Upper lobe of right lung (tissue), 1 donor: ENCODE measurements around the gene HS6ST2. TPM values are rescaled to one million over a fixed set of nuclear protein-coding genes. Genes with fewer than 3 reads are reported as not detected.

Experiments
- ATAC-seq: fragments of 200-7000 bp; cut with Tn5 transposase; one replicate; pipeline ENCODE4 v1.9.1; 2020; ENCODE audit warnings: mild to moderate bottlenecking, moderate library complexity
- DNase-seq: peaks from one replicate; pipeline ENCODE4 v3.0.0-alpha.2; 2020
- H3K27ac ChIP-seq: fragments of 200-600 bp; one replicate; pipeline ENCODE4 v1.8.0; 2022
- H3K27me3 ChIP-seq: fragments of 200-600 bp; one replicate; pipeline ENCODE4 v1.8.0; 2022; ENCODE audit warnings: mild to moderate bottlenecking
- H3K36me3 ChIP-seq: fragments of 200-600 bp; one replicate; pipeline ENCODE4 v1.8.0; 2022
- H3K4me1 ChIP-seq: fragments of 200-600 bp; one replicate; pipeline ENCODE4 v1.8.0; 2022
- H3K4me3 ChIP-seq: fragments of 200-600 bp; one replicate; pipeline ENCODE4 v1.8.0; 2022; ENCODE audit warnings: mild to moderate bottlenecking
- H3K9me3 ChIP-seq: fragments of 200-600 bp; one replicate; pipeline ENCODE4 v1.8.0; 2022
- intact Hi-C: fragments of 100-400 bp; cut with DNase I; formaldehyde crosslinking; loops from one replicate; pipeline ENCODE4 v1.11.0; 2022
- long read RNA-seq: library from polyadenylated mRNA; unstranded; transcript quantifications from one replicate; pipeline ENCODE4 v2.0.0, GENCODE V29; 2021
- total RNA-seq: library from RNA; stranded (reverse); fragmentation: NEBNext Ultra II Directional; extraction: Animal tissue kit (Norgen Biotek cat#: 25700); gene quantifications from one replicate; pipeline ENCODE4 v1.2.1, GENCODE V29; 2021
- TF ChIP-seq, protein P1 (sequence below): fragments of 200-600 bp; IDR thresholded peaks from one replicate; pipeline ENCODE4 v1.8.0; 2022; ENCODE audit warnings: antibody characterized with exemption
- donor health status: DM: no; HTN: yes; CAD: no; lungs with severe emphysema.

Gene HS6ST2
- total RNA-seq, result 0.87 TPM
- long read RNA-seq, result 0 reads

DNA sequence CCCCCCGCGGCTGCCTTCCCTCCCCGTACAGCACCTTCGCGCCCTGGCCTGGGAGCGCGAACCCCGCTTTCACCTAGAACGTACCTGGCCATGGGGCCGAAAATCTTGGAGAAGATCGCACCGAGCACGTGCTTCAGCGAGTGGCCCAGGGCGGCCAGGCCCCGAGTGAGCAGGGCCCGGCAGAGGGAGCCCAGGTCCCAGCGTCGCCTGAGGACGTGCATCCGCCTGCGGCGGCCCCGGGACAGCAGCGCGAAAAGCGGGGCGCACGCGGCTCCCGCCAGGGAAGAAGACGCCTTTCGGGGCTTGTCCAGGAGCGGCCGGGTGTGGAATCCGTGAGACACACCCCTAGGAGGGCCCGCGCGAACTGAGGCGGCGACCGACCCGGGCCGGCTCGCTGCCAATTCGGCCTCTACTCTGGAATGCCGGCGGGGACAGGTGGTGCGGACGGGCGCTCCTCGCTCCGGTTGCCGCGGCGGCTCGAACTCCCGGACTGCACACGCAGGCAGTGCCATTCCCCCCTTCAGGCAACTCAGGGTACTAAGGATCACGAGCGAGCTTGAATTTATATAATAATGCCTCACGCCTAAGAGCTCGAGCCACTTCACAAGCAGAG, at the start of gene HS6ST2:
HS6ST2 (minus strand) TSS at position 539 of the 613 bp plus-strand sequence.
- peak; percentile 57 for ATAC-seq

DNA sequence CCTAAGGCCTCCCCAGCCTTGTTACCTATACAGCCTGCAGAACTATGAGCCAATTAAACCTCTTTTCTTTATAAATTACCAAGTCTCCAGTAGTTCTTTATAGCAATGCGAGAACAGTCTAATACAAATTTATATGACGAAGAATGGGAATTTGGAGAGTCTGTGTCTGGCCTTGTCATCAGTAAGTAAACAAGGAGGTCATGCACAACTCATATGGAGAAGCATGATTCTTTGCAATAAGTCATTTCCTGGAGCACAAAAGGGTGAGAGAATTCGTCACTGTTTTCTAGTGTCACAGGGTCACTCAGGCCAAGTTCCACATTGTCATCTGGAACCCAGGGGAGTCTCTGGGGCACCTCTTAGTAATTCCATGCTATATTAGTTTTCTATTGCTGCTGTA, 49.0 kb upstream of the HS6ST2 start:
- Histone ChIP-seq H3K4me1 (no peaks in the 10 kb centered on the region), H3K27me3 (no peaks in the 10 kb centered on the region), H3K36me3 (no peaks in the 10 kb centered on the region), H3K9me3 (no peaks in the 10 kb centered on the region), H3K4me3 (no peak overlapping the region), H3K27ac (no peak overlapping the region)
- DNase-seq (no peak), ATAC-seq (no peak)
- TF ChIP-seq, protein P1, sequence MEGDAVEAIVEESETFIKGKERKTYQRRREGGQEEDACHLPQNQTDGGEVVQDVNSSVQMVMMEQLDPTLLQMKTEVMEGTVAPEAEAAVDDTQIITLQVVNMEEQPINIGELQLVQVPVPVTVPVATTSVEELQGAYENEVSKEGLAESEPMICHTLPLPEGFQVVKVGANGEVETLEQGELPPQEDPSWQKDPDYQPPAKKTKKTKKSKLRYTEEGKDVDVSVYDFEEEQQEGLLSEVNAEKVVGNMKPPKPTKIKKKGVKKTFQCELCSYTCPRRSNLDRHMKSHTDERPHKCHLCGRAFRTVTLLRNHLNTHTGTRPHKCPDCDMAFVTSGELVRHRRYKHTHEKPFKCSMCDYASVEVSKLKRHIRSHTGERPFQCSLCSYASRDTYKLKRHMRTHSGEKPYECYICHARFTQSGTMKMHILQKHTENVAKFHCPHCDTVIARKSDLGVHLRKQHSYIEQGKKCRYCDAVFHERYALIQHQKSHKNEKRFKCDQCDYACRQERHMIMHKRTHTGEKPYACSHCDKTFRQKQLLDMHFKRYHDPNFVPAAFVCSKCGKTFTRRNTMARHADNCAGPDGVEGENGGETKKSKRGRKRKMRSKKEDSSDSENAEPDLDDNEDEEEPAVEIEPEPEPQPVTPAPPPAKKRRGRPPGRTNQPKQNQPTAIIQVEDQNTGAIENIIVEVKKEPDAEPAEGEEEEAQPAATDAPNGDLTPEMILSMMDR, result no peak
- intact Hi-C loops, result no loop called here

More for the DNA sequence above, at the start of gene HS6ST2:
- H3K36me3 ChIP-seq, result no peaks in the 10 kb centered on the region
- intact Hi-C loops, result no loop called here
- no peak within 1 kb of the TSS for H3K27ac ChIP-seq
- TF ChIP-seq, protein P1, result no peak
- peak; percentile 61 for DNase-seq
- H3K9me3 ChIP-seq, result no peaks in the 10 kb centered on the region
- peaks cover 24% of the 10 kb centered on the region for H3K27me3 ChIP-seq
- no peaks in the 10 kb centered on the region for H3K4me1 ChIP-seq
- H3K4me3 ChIP-seq, result peak within 1 kb of the TSS; percentile 25

DNA sequence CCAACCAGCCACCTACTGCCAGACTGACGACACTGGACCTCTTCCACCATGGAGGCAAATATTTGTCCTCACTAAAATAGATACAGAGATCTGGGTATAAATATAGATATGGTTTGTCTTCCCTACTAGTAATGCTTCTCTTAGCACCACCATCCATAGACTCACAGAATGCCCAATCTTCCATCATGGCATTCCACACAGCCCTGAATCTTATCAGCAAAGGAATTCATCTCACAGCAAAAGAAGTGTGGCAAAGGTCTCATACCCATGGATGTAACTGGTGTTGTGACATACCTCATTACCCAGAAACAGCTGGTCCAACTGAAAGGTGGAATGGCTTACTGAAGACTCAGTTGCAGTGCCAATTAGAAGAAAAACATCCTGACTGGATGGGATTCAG, 47.2 kb upstream of the HS6ST2 start:
- ATAC-seq (no peak), DNase-seq (no peak)
- Histone ChIP-seq H3K27ac (no peak overlapping the region), H3K36me3 (no peaks in the 10 kb centered on the region), H3K4me1 (no peaks in the 10 kb centered on the region), H3K9me3 (no peaks in the 10 kb centered on the region), H3K27me3 (no peaks in the 10 kb centered on the region), H3K4me3 (no peak overlapping the region)
- intact Hi-C loops, result no loop called here
- TF ChIP-seq, protein P1, result no peak

DNA sequence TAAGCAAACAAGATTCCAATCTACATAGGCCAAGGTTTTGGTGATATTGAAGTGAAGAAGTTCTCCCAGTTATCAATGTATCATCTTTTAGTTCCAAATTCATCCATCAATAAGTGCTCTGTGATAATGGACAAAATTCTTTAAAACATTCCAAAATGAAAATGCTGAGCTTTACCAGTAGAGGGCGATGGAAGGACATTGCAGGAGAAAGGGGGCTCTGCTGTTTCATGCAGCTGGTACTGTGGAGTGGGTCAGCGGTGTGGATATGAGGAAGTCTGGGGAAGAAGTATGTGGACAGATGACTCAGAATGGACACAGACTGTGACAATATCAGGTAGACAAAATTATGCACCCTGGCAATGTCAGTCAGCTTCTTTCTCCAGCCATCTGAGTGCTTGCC, 46.6 kb upstream of the HS6ST2 start:
- TF ChIP-seq, protein P1, result peak; percentile 42
- intact Hi-C loops, result no loop called here
- peak; percentile 51 for ATAC-seq

DNA sequence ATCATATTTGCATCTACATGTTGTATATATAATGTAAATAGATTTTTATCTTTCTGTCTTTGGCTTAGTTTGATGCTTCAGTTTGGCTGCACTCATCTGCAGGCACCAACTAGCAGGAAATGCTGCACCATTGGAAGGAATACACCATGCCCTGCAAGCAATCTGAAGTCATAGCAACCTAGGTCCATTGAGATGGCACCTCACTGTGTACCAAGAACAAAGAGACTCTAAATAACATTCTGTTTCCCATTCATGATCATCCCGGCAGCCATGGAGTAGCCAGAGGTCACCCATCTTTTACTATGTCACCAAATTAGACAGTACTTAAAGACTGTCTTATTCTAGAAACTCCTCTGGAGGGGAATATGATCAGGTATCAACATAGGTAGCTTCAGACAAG, 40.8 kb upstream of the HS6ST2 start:
- H3K4me3 ChIP-seq, result no peak overlapping the region
- no peaks in the 10 kb centered on the region for H3K9me3 ChIP-seq
- H3K27ac ChIP-seq, result no peak overlapping the region
- TF ChIP-seq, protein P1, result no peak
- H3K36me3 ChIP-seq, result no peaks in the 10 kb centered on the region
- no peaks in the 10 kb centered on the region for H3K27me3 ChIP-seq
- intact Hi-C loops, result no loop called here
- no peak for ATAC-seq
- no peaks in the 10 kb centered on the region for H3K4me1 ChIP-seq
- no peak for DNase-seq

More for the DNA sequence above, 46.6 kb upstream of the HS6ST2 start:
- Histone ChIP-seq H3K9me3 (no peaks in the 10 kb centered on the region), H3K36me3 (no peaks in the 10 kb centered on the region), H3K4me1 (no peaks in the 10 kb centered on the region), H3K27ac (no peak overlapping the region), H3K27me3 (no peaks in the 10 kb centered on the region), H3K4me3 (no peak overlapping the region)
- DNase-seq, result no peak

DNA sequence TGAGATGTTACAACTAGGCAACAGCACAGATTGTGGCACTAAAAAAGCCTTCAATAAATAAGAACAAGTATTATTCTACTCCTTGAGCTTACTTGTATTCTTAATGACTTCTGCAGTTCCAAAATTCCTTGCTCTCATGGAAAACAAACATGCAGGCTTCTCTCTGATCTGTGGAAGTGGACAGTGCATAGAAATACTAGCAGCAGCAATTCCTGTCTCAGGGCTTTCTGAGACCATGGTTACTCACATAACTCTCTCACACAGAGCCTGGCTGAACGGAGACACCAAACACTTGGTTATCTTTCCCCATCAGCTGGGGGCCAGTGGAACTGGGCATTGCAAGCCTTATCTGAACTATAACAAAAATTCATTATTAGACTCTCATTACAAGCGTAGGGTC, 32.4 kb upstream of the HS6ST2 start:
- TF ChIP-seq, protein P1, result no peak

More for the DNA sequence above, 32.4 kb upstream of the HS6ST2 start:
- Histone ChIP-seq H3K4me3 (no peak overlapping the region), H3K27ac (no peak overlapping the region), H3K27me3 (no peaks in the 10 kb centered on the region), H3K36me3 (no peaks in the 10 kb centered on the region), H3K4me1 (no peaks in the 10 kb centered on the region), H3K9me3 (no peaks in the 10 kb centered on the region)
- no peak for ATAC-seq
- no peak for DNase-seq
- intact Hi-C loops, result no loop called here
